ENCODE results near the gene TMEM131L.
A peak's percentile ranks its signal among the peaks of the same experiment; 100 is the strongest.

DNA sequence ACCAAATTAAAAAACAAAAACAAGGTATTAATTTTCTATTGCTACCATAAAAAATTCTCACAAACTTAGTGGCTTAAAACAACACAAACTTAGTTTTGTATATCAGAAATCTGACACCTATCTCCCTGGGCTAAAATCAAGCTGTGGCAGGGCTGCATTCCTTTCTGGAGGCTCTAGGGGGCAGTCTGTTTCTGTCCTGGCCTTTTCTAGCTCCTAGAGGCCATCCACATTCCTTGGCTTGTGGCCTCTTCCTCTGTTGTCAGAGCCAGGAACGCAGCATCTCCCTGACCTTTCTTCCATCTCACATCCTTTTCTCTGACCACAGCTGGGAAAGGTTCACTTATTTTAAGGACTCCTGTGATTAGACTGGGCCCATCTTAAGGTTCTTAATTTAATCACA lies 179.0 kb downstream of the TMEM131L start:
- TF ChIP-seq, protein P1, sequence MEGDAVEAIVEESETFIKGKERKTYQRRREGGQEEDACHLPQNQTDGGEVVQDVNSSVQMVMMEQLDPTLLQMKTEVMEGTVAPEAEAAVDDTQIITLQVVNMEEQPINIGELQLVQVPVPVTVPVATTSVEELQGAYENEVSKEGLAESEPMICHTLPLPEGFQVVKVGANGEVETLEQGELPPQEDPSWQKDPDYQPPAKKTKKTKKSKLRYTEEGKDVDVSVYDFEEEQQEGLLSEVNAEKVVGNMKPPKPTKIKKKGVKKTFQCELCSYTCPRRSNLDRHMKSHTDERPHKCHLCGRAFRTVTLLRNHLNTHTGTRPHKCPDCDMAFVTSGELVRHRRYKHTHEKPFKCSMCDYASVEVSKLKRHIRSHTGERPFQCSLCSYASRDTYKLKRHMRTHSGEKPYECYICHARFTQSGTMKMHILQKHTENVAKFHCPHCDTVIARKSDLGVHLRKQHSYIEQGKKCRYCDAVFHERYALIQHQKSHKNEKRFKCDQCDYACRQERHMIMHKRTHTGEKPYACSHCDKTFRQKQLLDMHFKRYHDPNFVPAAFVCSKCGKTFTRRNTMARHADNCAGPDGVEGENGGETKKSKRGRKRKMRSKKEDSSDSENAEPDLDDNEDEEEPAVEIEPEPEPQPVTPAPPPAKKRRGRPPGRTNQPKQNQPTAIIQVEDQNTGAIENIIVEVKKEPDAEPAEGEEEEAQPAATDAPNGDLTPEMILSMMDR (IDR thresholded peaks at IDR 0.05; ENCODE audit: extremely low read depth in 1 of 2, insufficient read depth in 1 of 2, low read depth in 1 of 2, low read length in 2 of 2): peak; percentile 12 to 31
- no peak for TF ChIP-seq POLR2AphosphoS5 (IDR thresholded peaks at IDR 0.05; ENCODE audit: insufficient read depth, low read depth, low read length)

All from endothelial cell of umbilical vein (primary cell).